Karpas-422 (cell line): ENCODE data around the gene DHRS11. TPM values are rescaled to one million over a fixed set of nuclear protein-coding genes. Genes with fewer than 3 reads are reported as not detected.
A peak's percentile ranks its signal among the peaks of the same experiment; 100 is the strongest.

Experiments used
- DNase-seq: peaks from one replicate; pipeline ENCODE4 v3.0.0-alpha.2; 2015
- H2AFZ ChIP-seq: fragments of 200-600 bp; sonication (generic); 2 replicates; pipeline ENCODE4 v1.6.1; 2014; ENCODE audit warnings: antibody characterized with exemption, low read length, mixed read lengths
- H3K27ac ChIP-seq: fragments of 200-600 bp; sonication (generic); 2 replicates; pipeline ENCODE4 v1.5.1; 2014; ENCODE audit warnings: mild to moderate bottlenecking, low read length, moderate library complexity
- H3K27me3 ChIP-seq: fragments of 200-600 bp; sonication (generic); 2 replicates; pipeline ENCODE4 v1.6.1; 2014; ENCODE audit warnings: low read length, mixed read lengths
- H3K36me3 ChIP-seq: fragments of 200-600 bp; sonication (generic); 2 replicates; pipeline ENCODE4 v1.6.1; 2014; ENCODE audit warnings: low read length, mixed read lengths; ENCODE audit not compliant: insufficient read depth
- H3K4me1 ChIP-seq: fragments of 200-600 bp; sonication (generic); 2 replicates; pipeline ENCODE4 v1.6.1; 2014; ENCODE audit warnings: mild to moderate bottlenecking, low read length, mixed read lengths
- H3K4me2 ChIP-seq: fragments of 200-600 bp; sonication (generic); 2 replicates; pipeline ENCODE4 v1.6.1; 2014; ENCODE audit warnings: low read length, low read depth, mild to moderate bottlenecking; ENCODE audit not compliant: poor library complexity, severe bottlenecking
- H3K4me3 ChIP-seq: fragments of 200-600 bp; sonication (generic); 2 replicates; pipeline ENCODE4 v1.5.1; 2014; ENCODE audit warnings: mild to moderate bottlenecking, antibody characterized with exemption, low read length, mixed read lengths
- H3K79me2 ChIP-seq: fragments of 200-600 bp; sonication (generic); 2 replicates; pipeline ENCODE4 v1.6.1; 2014; ENCODE audit warnings: mild to moderate bottlenecking, low read length, mixed read lengths
- H3K9ac ChIP-seq: fragments of 200-600 bp; sonication (generic); 2 replicates; pipeline ENCODE4 v1.6.0; 2014; ENCODE audit warnings: low read length
- H3K9me2 ChIP-seq: fragments of 200-600 bp; sonication (generic), shearing (Covaris generic); replicated peaks from 2 replicates; pipeline ENCODE4 v1.6.0; 2014; ENCODE audit warnings: mild to moderate bottlenecking, low read length, moderate library complexity; ENCODE audit not compliant: insufficient read depth
- H3K9me3 ChIP-seq: fragments of 300-700, 200-600 bp; sonication (generic); 2 replicates; pipeline ENCODE4 v1.6.1; 2014; ENCODE audit warnings: low read length, mixed read lengths
- H4K20me1 ChIP-seq: fragments of 200-600 bp; sonication (generic); 2 replicates; pipeline ENCODE4 v1.6.1; 2014; ENCODE audit warnings: mild to moderate bottlenecking, antibody characterized with exemption, low read length, low read depth; ENCODE audit not compliant: insufficient read depth
- total RNA-seq: library from RNA; depleted of rRNA; stranded (reverse); fragments of >200 nt; shearing (Covaris generic); gene quantifications from 2 replicates; pipeline ENCODE4 v1.2.3, GENCODE V29; 2014; ENCODE audit warnings: low replicate concordance; rRNA removed

Gene DHRS11, protein sequence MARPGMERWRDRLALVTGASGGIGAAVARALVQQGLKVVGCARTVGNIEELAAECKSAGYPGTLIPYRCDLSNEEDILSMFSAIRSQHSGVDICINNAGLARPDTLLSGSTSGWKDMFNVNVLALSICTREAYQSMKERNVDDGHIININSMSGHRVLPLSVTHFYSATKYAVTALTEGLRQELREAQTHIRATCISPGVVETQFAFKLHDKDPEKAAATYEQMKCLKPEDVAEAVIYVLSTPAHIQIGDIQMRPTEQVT
- 13.6 and 33.8 TPM in 2 replicates for total RNA-seq

GRCh38 chr17:36591434-36592315, at the start of gene DHRS11:
TSS of gene DHRS11 (plus strand) at chr17:36591879. CDS start at chr17:36592010, 131 bp downstream.
- Histone ChIP-seq H3K4me2 (peak within 1 kb of the TSS; percentile 96), H2AFZ (no peak within 1 kb of the TSS; the same call in 1 of the 2 replicates), H4K20me1 (no peaks in the 10 kb centered on the region), H3K9me2 (no peaks in the 10 kb centered on the region), H3K9me3 (no peaks in the 10 kb centered on the region), H3K79me2 (peaks cover 33% of the 10 kb centered on the region), H3K4me3 (peak within 1 kb of the TSS; percentile 96), H3K36me3 (peaks cover 24% of the 10 kb centered on the region; the same call in 1 of the 2 replicates), H3K9ac (peak within 1 kb of the TSS; percentile 95), H3K27me3 (no peaks in the 10 kb centered on the region), H3K4me1 (peaks cover 40% of the 10 kb centered on the region), H3K27ac (peak within 1 kb of the TSS; percentile 54)
- DNase-seq: peak; percentile 89

GRCh38 chr17:36542755-36543154, 48.9 kb upstream of the DHRS11 start:
- H3K36me3 ChIP-seq: peaks cover 14% of the 10 kb centered on the region; the same call in 1 of the 2 replicates
- H3K27ac ChIP-seq: no peak overlapping the region
- peaks cover 20% of the 10 kb centered on the region for H3K4me1 ChIP-seq
- H3K79me2 ChIP-seq: peaks cover 42% of the 10 kb centered on the region
- peaks cover 6% of the 10 kb centered on the region; the same call in 1 of the 2 replicates for H4K20me1 ChIP-seq
- no peak overlapping the region for H3K9ac ChIP-seq
- H3K9me3 ChIP-seq: no peaks in the 10 kb centered on the region
- H3K4me3 ChIP-seq: no peak overlapping the region
- H3K9me2 ChIP-seq: no peaks in the 10 kb centered on the region
- peak overlapping the region; percentile 82 for H3K4me2 ChIP-seq
- no peak overlapping the region for H2AFZ ChIP-seq
- no peaks in the 10 kb centered on the region for H3K27me3 ChIP-seq
- DNase-seq: no peak

DNA sequence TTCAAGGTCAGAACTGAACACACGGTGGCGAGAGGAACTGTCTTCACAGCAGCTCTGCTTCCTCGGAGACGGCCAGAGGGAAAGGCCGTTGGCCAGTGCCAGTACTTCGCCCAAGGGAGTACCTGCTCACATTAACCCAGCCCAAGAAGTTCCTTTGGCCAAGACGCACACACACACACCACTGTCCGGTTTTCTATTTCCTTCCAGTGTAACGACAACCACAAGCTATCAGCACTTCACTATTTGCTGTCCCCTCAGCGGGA, 47.7 kb upstream of the DHRS11 start:
- H3K9me3 ChIP-seq: no peaks in the 10 kb centered on the region
- H3K4me2 ChIP-seq: peak overlapping the region; percentile 82
- H3K79me2 ChIP-seq: peaks cover 51% of the 10 kb centered on the region
- no peak overlapping the region for H2AFZ ChIP-seq
- no peaks in the 10 kb centered on the region for H3K27me3 ChIP-seq
- H3K36me3 ChIP-seq: peaks cover 10% of the 10 kb centered on the region; the same call in 1 of the 2 replicates
- peak overlapping the region; percentile 100 for H3K4me3 ChIP-seq
- peaks cover 28% of the 10 kb centered on the region for H3K4me1 ChIP-seq
- no peaks in the 10 kb centered on the region for H3K9me2 ChIP-seq
- DNase-seq: peak; percentile 78
- peak overlapping the region; percentile 91 for H3K27ac ChIP-seq
- peaks cover 6% of the 10 kb centered on the region; the same call in 1 of the 2 replicates for H4K20me1 ChIP-seq
- peak overlapping the region; percentile 100 for H3K9ac ChIP-seq

DNA sequence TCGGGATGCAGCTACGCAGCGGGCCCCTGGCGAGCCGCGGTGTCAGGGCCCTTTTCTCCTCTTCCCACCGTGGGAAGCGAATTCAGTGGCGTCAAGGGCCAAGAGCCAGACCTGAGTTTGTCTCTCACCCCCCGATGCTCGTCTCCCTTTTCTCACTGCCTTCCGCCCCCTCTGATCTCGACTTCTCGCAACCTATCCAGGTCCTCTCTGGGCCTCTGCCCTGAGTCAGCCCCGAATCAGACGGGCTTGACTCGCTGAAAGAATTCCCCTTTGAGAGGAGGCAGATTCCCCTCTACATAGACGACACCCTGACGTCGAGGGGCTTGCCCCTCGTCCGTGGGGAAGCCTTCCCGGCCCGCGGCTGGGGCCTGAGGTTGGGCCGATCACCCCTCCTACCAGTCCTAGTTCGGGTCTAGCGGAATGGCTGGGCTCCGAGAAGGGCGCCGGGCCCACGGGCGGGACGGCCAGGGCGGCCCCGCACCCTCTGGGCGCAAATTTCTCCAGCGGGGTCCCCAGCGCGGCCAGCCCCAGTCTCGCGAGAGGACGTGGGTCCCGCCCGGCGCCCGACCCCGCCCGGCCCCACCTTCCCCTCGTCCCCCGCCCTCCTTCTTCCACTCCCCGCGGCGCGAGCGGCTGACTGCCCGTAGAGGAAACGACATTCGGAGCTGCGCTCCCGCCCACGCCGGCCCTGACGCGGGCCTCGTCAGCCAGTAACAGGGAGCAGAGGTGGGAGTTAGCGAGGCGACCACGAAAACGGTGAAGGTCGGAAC, 47.2 kb upstream of the DHRS11 start, which contains the start of gene GGNBP2:
Gene GGNBP2 (plus strand): TSS at position 613 of the 770 bp plus-strand sequence. CDS start 806 bp downstream, outside the sequence.
- Histone ChIP-seq H4K20me1 (peaks cover 6% of the 10 kb centered on the region; the same call in 1 of the 2 replicates), H3K4me2 (peak within 1 kb of the TSS; percentile 82), H3K27ac (peak within 1 kb of the TSS; percentile 93), H3K36me3 (peaks cover 11% of the 10 kb centered on the region; the same call in 1 of the 2 replicates), H3K9me2 (no peaks in the 10 kb centered on the region), H3K4me1 (peaks cover 32% of the 10 kb centered on the region), H2AFZ (peak within 1 kb of the TSS; percentile 40; the same call in 1 of the 2 replicates), H3K4me3 (peak within 1 kb of the TSS; percentile 100), H3K79me2 (peaks cover 56% of the 10 kb centered on the region), H3K9ac (peak within 1 kb of the TSS; percentile 100), H3K27me3 (no peaks in the 10 kb centered on the region), H3K9me3 (no peaks in the 10 kb centered on the region)
- DNase-seq: peak; percentile 97

- no peaks in the 10 kb centered on the region for H3K9me2 ChIP-seq
- H3K79me2 ChIP-seq: peaks cover 62% of the 10 kb centered on the region
- H3K9me3 ChIP-seq: no peaks in the 10 kb centered on the region
- H3K4me1 ChIP-seq: peaks cover 37% of the 10 kb centered on the region
- no peak for DNase-seq
- H3K4me3 ChIP-seq: peak overlapping the region; percentile 100
- 0 out of 2 replicates have a peak overlapping the region, but pooled peaks have one; percentile 40 for H2AFZ ChIP-seq
- peaks cover 13% of the 10 kb centered on the region; the same call in 1 of the 2 replicates for H3K36me3 ChIP-seq
- H3K9ac ChIP-seq: peak overlapping the region; percentile 100
- H4K20me1 ChIP-seq: peaks cover 6% of the 10 kb centered on the region; the same call in 1 of the 2 replicates
- H3K27me3 ChIP-seq: no peaks in the 10 kb centered on the region
- H3K4me2 ChIP-seq: peak overlapping the region; percentile 82
- peak overlapping the region; percentile 91 for H3K27ac ChIP-seq
Observed at GRCh38 chr17:36545077-36545464, 46.6 kb upstream of the DHRS11 start.

- peaks cover 11% of the 10 kb centered on the region; the same call in 1 of the 2 replicates for H4K20me1 ChIP-seq
- H3K4me3 ChIP-seq: peak overlapping the region; percentile 85
- no peaks in the 10 kb centered on the region for H3K9me2 ChIP-seq
- H3K27ac ChIP-seq: peak overlapping the region; percentile 93
- H3K36me3 ChIP-seq: peaks cover 13% of the 10 kb centered on the region; the same call in 1 of the 2 replicates
- H2AFZ ChIP-seq: no peak overlapping the region
- no peaks in the 10 kb centered on the region for H3K27me3 ChIP-seq
- peak overlapping the region; percentile 76 for H3K4me2 ChIP-seq
- DNase-seq: peak; percentile 98
- peak overlapping the region; percentile 88 for H3K9ac ChIP-seq
- H3K79me2 ChIP-seq: peaks cover 68% of the 10 kb centered on the region
- no peaks in the 10 kb centered on the region for H3K9me3 ChIP-seq
- peaks cover 44% of the 10 kb centered on the region for H3K4me1 ChIP-seq
Observed at GRCh38 chr17:36545465-36546417, 45.9 kb upstream of the DHRS11 start.
